Sigmoid colon (tissue), 4 donors: ENCODE results near the gene PRKAR2A.

Experiments used
- POLR2A ChIP-seq, 2 donors: fragments of 450-650 bp; IDR thresholded peaks; one replicate each; pipeline ENCODE4 v1.6.1; 2016; ENCODE audit warnings: antibody characterized with exemption in 2 of 2, mild to moderate bottlenecking in 2 of 2, moderate library complexity in 2 of 2
- POLR2AphosphoS5 ChIP-seq, 4 donors: sonication (generic); formaldehyde crosslinking; IDR thresholded peaks; one replicate each; pipeline ENCODE4 v1.6.1; 2017; ENCODE audit warnings: antibody characterized with exemption in 4 of 4
- TF ChIP-seq, protein P1 (sequence below), 4 experiments: fragments of 450-650 bp in 3 of 4; fragments of 200-600 bp in 1 of 4; IDR thresholded peaks; one replicate each; pipeline ENCODE4 v1.5.1; 2016 to 2019; ENCODE audit warnings: antibody characterized with exemption in 4 of 4, mild to moderate bottlenecking in 3 of 4, moderate library complexity in 2 of 4

DNA sequence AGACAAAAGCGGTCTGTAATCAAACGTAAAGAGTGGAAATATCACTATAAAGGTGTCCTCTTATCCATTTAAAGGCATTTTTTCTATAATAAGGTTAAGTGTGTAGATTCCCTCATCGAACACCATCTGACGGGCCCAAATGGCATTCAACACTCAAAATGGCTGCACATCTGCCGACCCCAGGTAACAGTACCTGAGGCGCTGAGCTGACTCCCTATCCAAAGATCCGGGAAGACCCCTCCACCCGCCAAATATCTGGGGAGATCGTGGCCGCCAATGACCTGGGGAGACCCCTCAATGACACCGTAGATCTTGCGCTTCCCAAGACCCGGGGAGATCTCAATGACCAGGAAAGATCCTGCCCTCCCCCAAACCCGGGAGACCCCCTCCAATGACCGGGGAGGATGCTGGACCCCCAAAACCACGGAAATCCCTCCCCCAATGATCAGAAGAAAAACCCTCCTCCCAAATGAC lies 131.1 kb downstream of the PRKAR2A start:
- TF ChIP-seq, protein P1, sequence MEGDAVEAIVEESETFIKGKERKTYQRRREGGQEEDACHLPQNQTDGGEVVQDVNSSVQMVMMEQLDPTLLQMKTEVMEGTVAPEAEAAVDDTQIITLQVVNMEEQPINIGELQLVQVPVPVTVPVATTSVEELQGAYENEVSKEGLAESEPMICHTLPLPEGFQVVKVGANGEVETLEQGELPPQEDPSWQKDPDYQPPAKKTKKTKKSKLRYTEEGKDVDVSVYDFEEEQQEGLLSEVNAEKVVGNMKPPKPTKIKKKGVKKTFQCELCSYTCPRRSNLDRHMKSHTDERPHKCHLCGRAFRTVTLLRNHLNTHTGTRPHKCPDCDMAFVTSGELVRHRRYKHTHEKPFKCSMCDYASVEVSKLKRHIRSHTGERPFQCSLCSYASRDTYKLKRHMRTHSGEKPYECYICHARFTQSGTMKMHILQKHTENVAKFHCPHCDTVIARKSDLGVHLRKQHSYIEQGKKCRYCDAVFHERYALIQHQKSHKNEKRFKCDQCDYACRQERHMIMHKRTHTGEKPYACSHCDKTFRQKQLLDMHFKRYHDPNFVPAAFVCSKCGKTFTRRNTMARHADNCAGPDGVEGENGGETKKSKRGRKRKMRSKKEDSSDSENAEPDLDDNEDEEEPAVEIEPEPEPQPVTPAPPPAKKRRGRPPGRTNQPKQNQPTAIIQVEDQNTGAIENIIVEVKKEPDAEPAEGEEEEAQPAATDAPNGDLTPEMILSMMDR (IDR thresholded peaks at IDR 0.05): no peak
- TF ChIP-seq POLR2A (IDR thresholded peaks at IDR 0.05) (no peak), POLR2AphosphoS5 (IDR thresholded peaks at IDR 0.05) (no peak)
